Neural crest cell (in vitro differentiated cells): ENCODE data around the gene ACTL8. TPM values are rescaled to one million over a fixed set of nuclear protein-coding genes. Genes with fewer than 3 reads are reported as not detected.

ENCODE experiments used
- DNase-seq: peaks from one replicate; pipeline ENCODE4 v3.0.0; 2021; ENCODE audit warnings: low read depth, mixed read lengths, low spot score
- H3K27ac Mint-ChIP-seq: one replicate; pipeline ENCODE4 v1.8.0; 2021; ENCODE audit warnings: mild to moderate bottlenecking, mixed read lengths; ENCODE audit not compliant: unreplicated experiment
- H3K27me3 Mint-ChIP-seq: 2 replicates; pipeline ENCODE4 v1.8.0; 2021; ENCODE audit warnings: low read depth, mild to moderate bottlenecking, mixed read lengths
- H3K36me3 Mint-ChIP-seq: 2 replicates; pipeline ENCODE4 v1.8.0; 2021; ENCODE audit warnings: low read depth, mild to moderate bottlenecking, mixed read lengths
- H3K4me1 Mint-ChIP-seq: 2 replicates; pipeline ENCODE4 v1.8.0; 2021; ENCODE audit warnings: mixed read lengths
- H3K4me3 Mint-ChIP-seq: one replicate; pipeline ENCODE4 v1.8.0; 2021; ENCODE audit warnings: mild to moderate bottlenecking, mixed read lengths
- H3K9me3 Mint-ChIP-seq: 2 replicates; pipeline ENCODE4 v1.8.0; 2021; ENCODE audit warnings: mixed read lengths
- CTCF ChIP-seq: fragments of 200-600 bp; sonication (generic); conservative IDR thresholded peaks from 2 replicates; pipeline ENCODE4 v1.5.0; 2021; ENCODE audit warnings: antibody characterized with exemption, mild to moderate bottlenecking
- total RNA-seq: library from RNA; stranded (reverse); gene quantifications from 2 replicates; pipeline ENCODE4 v1.2.1, GENCODE V29; 2021

ACTL8 gene
- total RNA-seq, 1 donor from 2014 or later: not detected

GRCh38 chr1:17861685-17862084 is 106.6 kb downstream of the ACTL8 start:
- Mint-ChIP-seq H3K9me3 (peaks cover 3% of the 10 kb centered on the region), H3K27ac (no peak overlapping the region), H3K4me3 (no peak overlapping the region), H3K27me3 (peaks cover 2% of the 10 kb centered on the region), H3K4me1 (peaks cover 5% of the 10 kb centered on the region), H3K36me3 (no peaks in the 10 kb centered on the region)
- no peak for DNase-seq
- no peak for TF ChIP-seq CTCF

GRCh38 chr1:17862121-17862520 is 107.0 kb downstream of the ACTL8 start:
- Mint-ChIP-seq H3K9me3 (peaks cover 3% of the 10 kb centered on the region), H3K36me3 (no peaks in the 10 kb centered on the region), H3K27me3 (peaks cover 2% of the 10 kb centered on the region), H3K27ac (no peak overlapping the region), H3K4me3 (no peak overlapping the region), H3K4me1 (peaks cover 5% of the 10 kb centered on the region)
- DNase-seq: no peak
- no peak for TF ChIP-seq CTCF

- H3K4me1 Mint-ChIP-seq: peaks cover 5% of the 10 kb centered on the region
- H3K36me3 Mint-ChIP-seq: no peaks in the 10 kb centered on the region
- peaks cover 10% of the 10 kb centered on the region for H3K9me3 Mint-ChIP-seq
- H3K4me3 Mint-ChIP-seq: no peak overlapping the region
- TF ChIP-seq CTCF: no peak
- H3K27me3 Mint-ChIP-seq: peaks cover under 1% of the 10 kb centered on the region
- no peak overlapping the region for H3K27ac Mint-ChIP-seq
- no peak for DNase-seq
These were observed 111.0 kb downstream of the ACTL8 start for GRCh38 chr1:17865912-17866739.

DNA sequence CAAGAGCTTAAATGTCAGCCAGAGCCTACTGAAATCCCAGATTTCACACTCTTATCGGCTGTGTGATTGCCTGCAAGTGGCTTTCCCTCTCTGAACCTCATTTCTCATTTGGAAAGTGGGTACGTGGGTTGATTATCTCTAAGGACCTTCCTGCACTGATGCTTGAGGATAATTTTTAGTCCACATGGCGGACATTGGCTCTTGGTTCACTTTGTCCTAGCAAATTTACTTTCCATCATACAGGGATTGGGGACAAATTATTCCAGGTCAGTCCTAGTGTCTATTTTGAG is 111.6 kb downstream of the ACTL8 start:
- H3K27me3 Mint-ChIP-seq: no peaks in the 10 kb centered on the region
- no peak for TF ChIP-seq CTCF
- DNase-seq: no peak
- no peak overlapping the region for H3K27ac Mint-ChIP-seq
- peaks cover 10% of the 10 kb centered on the region for H3K9me3 Mint-ChIP-seq
- H3K4me3 Mint-ChIP-seq: no peak overlapping the region
- no peaks in the 10 kb centered on the region for H3K36me3 Mint-ChIP-seq
- H3K4me1 Mint-ChIP-seq: peaks cover 5% of the 10 kb centered on the region

- H3K4me1 Mint-ChIP-seq: peaks cover 5% of the 10 kb centered on the region
- no peak overlapping the region for H3K4me3 Mint-ChIP-seq
- no peaks in the 10 kb centered on the region for H3K27me3 Mint-ChIP-seq
- no peak for DNase-seq
- TF ChIP-seq CTCF: no peak
- no peak overlapping the region for H3K27ac Mint-ChIP-seq
- H3K9me3 Mint-ChIP-seq: peaks cover 10% of the 10 kb centered on the region
- H3K36me3 Mint-ChIP-seq: no peaks in the 10 kb centered on the region
These were observed 112.3 kb downstream of the ACTL8 start for GRCh38 chr1:17867470-17867869.
